Effector memory CD8-positive, alpha-beta T cell (primary cell): Measurements from ENCODE around the gene MRAP.

ENCODE experiments used
- ATAC-seq: fragments of 150-1000 bp; cut with Tn5 transposase; replicated peaks from 2 replicates; pipeline ENCODE4 v1.10.0; 2021; ENCODE audit warnings: mild to moderate bottlenecking, moderate library complexity
- DNase-seq, 3 experiments: peaks; one replicate each; pipeline ENCODE4 v3.0.0; 2021
- H3K27ac Mint-ChIP-seq, 2 donors: one replicate each; pipeline ENCODE4 v1.8.0; 2022; ENCODE audit warnings: mild to moderate bottlenecking in 2 of 2, mixed read lengths in 2 of 2, moderate library complexity in 2 of 2
- H3K27me3 Mint-ChIP-seq, 2 donors: one replicate each; pipeline ENCODE4 v1.8.0; 2022; ENCODE audit warnings: mixed read lengths in 2 of 2
- H3K36me3 Mint-ChIP-seq: one replicate; pipeline ENCODE4 v1.8.0; 2022; ENCODE audit warnings: mild to moderate bottlenecking, moderate library complexity, mixed read lengths; ENCODE audit not compliant: insufficient read depth
- H3K4me1 Mint-ChIP-seq, 2 donors: one replicate each; pipeline ENCODE4 v1.8.0; 2022; ENCODE audit warnings: low read depth in 2 of 2, mixed read lengths in 2 of 2
- H3K4me3 Mint-ChIP-seq, 2 donors: one replicate each; pipeline ENCODE4 v1.8.0; 2022; ENCODE audit warnings: mild to moderate bottlenecking in 2 of 2, mixed read lengths in 2 of 2, moderate library complexity in 2 of 2
- H3K9me3 Mint-ChIP-seq, 2 donors: one replicate each; pipeline ENCODE4 v1.8.0; 2022; ENCODE audit warnings: mixed read lengths in 2 of 2

The MRAP gene

DNA sequence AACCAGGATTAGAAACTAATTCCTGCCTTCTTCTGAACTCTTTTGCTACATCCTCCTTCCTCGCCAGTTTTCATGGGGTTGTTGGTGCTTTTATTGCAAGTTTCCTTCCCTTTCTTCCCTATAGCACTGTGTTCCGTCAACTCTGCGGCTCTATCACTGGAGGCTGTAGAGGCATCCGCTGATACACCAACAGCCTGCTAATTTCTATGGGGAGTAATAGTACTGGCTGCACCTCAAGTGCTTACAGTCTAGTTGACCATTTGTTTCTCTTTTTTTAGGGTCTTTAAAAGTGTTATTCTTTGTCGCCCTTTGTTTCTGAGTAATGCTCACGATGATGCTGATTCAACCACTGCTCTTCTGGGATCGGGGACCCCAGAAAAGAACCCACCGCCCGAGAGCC, 20.6 kb upstream of the MRAP start:
- no peak for ATAC-seq
- Mint-ChIP-seq H3K9me3 (no peaks in the 10 kb centered on the region), H3K4me3 (peak overlapping the region; percentile 99 to 100), H3K36me3 (peaks cover 37% of the 10 kb centered on the region), H3K4me1 (peaks cover 14 to 15% of the 10 kb centered on the region in 2 donors), H3K27ac (peak overlapping the region; percentile 93 to 98), H3K27me3 (no peaks in the 10 kb centered on the region)
- no peak for DNase-seq

DNA sequence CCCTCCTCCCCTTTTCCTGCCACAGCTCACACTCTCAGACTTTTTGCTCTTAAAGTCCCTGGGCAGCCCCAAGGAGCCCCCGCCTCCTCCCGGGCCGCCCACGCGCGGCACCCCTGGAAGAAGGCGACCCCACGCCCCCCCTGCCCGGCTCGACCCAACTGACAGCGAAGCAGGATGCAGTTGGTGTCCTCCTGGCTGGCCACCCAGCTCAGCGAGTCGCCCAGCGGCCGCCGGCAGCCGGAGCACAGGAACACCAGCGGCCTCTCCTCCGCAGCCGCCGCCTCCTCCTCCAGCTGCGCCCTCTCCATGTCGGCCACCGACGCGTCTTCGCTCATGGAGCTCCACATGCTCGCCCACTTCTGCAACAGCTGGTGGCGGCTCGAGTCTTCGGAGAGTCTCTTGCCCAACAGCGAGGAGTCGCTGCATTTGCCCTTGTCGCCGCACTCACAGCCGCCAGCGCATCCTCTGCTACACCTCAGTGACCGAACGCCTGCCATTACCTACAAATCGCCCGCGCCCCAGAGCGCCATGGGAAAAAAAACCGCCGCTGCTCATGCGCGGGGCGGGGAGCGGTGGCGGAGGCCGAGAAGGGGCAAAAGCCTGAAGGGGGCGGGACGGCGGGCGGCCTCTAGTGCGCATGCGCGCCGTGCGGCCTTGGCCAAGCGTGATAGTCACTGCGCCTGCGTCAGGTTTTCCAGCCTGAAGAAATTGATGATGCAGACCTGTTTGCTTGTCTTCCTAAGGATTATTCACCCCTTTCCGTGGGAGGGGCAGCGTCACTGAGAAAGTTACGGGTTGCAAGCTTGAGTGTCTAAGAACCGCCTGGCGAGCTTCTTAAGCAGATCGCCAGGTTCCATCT, 19.9 kb upstream of the MRAP start, which contains the start of gene MIS18A:
MIS18A (minus strand) TSS at position 532 of the 859 bp plus-strand sequence; CDS start at position 497, 35 bp downstream.
- DNase-seq (peak; percentile 96 to 97 (median 96)), ATAC-seq (peak; percentile 97)
- no peaks in the 10 kb centered on the region for H3K9me3 Mint-ChIP-seq
- peak within 1 kb of the TSS; percentile 93 to 98 for H3K27ac Mint-ChIP-seq
- peaks cover 14 to 15% of the 10 kb centered on the region in 2 donors for H3K4me1 Mint-ChIP-seq
- H3K27me3 Mint-ChIP-seq = no peaks in the 10 kb centered on the region
- peak within 1 kb of the TSS; percentile 99 to 100 for H3K4me3 Mint-ChIP-seq
- H3K36me3 Mint-ChIP-seq = peaks cover 37% of the 10 kb centered on the region

DNA sequence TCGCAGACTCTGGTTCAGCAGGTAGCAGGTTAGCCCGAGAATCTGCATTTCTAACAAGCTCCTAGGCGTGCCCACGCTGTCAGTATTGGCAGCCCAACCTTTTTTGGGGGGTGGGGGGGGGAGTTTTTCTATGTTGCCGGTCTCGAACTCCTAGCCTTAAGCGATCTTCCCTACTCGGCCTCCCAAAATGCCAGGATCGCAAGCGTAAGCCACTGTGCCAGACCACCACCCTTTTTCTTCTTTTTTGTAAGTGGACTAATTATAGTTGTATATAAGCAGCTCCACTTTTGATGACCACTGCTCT, 19.3 kb upstream of the MRAP start:
- Mint-ChIP-seq H3K36me3 (peaks cover 32% of the 10 kb centered on the region), H3K9me3 (no peaks in the 10 kb centered on the region), H3K27ac (peak overlapping the region; percentile 93 to 98), H3K4me3 (peak overlapping the region; percentile 99 to 100), H3K4me1 (peaks cover 14 to 15% of the 10 kb centered on the region in 2 donors), H3K27me3 (no peaks in the 10 kb centered on the region)
- DNase-seq (no peak), ATAC-seq (no peak)

DNA sequence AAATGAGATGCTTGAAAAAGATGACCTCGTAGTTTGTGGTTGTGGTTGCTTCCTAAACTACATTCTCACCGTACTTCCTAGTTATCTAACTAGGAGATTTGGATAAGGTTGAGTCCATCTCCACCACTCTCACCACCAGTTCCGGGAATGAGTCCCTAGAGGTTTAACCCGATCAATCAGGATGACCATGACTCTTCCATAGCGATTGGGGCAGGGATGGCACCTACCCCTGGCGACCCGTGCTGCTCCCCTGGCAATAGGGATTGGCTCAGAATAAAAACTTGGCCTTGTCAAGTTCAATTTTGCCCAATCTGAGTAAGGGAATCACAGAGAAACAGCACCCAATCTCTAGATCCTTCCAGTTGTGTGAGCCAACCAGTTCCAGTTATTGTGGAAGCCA, 17.1 kb upstream of the MRAP start:
- DNase-seq = no peak

DNA sequence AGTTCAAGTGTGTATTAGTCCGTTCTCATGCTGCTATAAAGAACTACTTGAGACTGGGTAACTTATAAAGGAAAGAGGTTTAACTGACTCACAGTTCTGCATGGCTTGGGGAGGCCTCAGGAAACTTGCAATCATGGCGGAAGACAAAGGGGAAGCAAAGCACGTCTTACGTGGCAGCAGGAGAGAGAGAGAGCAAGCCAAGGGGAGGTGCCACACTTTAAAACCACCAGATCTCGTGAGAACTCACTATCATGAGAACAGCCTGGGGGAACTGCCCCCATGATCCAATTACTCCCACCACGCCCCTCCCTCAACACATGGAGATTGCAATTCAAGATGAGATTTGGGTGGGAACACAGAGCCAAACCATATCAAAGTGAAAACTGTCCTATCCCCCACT, 15.7 kb upstream of the MRAP start:
- Mint-ChIP-seq H3K4me1 (peaks cover 13 to 14% of the 10 kb centered on the region in 2 donors), H3K27ac (no peak overlapping the region), H3K27me3 (no peaks in the 10 kb centered on the region), H3K4me3 (no peak overlapping the region), H3K36me3 (peaks cover 28% of the 10 kb centered on the region), H3K9me3 (no peaks in the 10 kb centered on the region)
- no peak for ATAC-seq
- no peak for DNase-seq

More for the DNA sequence above, 17.1 kb upstream of the MRAP start:
- Mint-ChIP-seq H3K36me3 (peaks cover 28% of the 10 kb centered on the region), H3K4me1 (peaks cover 14 to 15% of the 10 kb centered on the region in 2 donors), H3K27ac (no peak overlapping the region), H3K4me3 (no peak overlapping the region), H3K27me3 (no peaks in the 10 kb centered on the region), H3K9me3 (no peaks in the 10 kb centered on the region)
- ATAC-seq = no peak

DNA sequence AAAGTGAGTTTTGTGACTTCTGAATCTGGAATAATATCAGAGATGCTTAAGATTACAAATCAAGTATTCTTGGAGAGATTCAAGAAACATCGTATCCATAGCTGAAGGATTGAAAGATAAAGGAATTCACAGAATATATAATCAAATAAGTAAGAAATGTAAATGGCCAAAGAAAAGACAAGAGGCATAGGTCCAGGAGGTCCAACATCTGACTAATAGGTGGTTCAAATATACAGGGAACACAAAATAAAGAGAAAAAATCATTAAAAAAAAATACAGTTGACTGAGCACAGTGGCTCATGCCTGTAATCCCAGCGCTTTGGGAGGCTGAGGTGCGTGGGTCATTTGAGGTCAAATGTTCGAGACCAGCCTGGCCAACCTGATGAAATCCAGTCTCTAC, 13.2 kb upstream of the MRAP start:
- Mint-ChIP-seq H3K36me3 (peaks cover 10% of the 10 kb centered on the region), H3K4me3 (no peak overlapping the region), H3K4me1 (peaks cover 0 to 2% of the 10 kb centered on the region in 2 donors), H3K27ac (peak overlapping the region in 1 of 2 donors; percentile 60), H3K27me3 (no peaks in the 10 kb centered on the region), H3K9me3 (no peaks in the 10 kb centered on the region)
- ATAC-seq (no peak), DNase-seq (no peak)

DNA sequence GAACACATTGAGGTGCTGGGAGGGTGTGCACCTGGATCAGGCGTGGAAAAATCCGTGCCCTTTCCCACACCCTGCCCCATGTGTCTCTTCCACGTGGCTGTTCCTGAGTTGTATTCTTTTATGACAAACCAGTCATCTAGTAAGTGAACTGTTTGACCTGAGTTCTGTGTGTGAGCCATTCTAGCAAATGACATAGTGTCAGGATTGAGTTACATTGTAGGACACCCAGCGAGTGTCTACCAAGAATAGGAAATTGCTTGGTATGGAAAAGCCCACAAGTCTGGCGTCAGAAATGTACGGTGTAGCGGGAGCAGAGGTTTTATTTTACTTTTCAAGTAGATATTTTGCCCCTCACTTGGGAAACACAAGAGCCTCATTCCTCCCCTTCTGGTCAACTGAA, 1.2 kb upstream of the MRAP start:
- Mint-ChIP-seq H3K27ac (no peak overlapping the region), H3K27me3 (no peaks in the 10 kb centered on the region), H3K36me3 (peaks cover 2% of the 10 kb centered on the region), H3K9me3 (no peaks in the 10 kb centered on the region), H3K4me1 (no peaks in the 10 kb centered on the region), H3K4me3 (no peak overlapping the region)
- ATAC-seq (no peak), DNase-seq (no peak)

DNA sequence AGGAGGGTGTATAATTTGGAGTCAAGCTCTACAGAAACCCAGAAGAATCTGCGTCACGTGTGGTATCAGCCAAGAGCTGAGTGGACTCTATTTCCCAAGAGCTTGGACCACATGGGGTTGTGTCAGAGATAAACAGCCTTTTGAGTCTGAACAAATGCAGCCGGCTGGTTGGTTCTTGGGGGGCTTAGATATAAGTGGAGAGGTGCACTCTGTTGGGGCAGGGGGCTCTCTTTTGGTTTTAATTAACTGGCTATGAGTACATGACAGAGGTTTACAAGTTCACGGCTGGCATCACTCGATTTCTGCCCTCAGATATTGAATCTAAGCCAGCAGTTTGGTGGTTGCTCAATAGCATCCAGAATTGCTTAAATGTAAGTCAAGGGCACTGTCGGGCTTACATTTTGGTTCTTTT, 501 bp upstream of the MRAP start:
- H3K36me3 Mint-ChIP-seq = peaks cover 2% of the 10 kb centered on the region
- no peaks in the 10 kb centered on the region for H3K27me3 Mint-ChIP-seq
- no peaks in the 10 kb centered on the region for H3K9me3 Mint-ChIP-seq
- ATAC-seq (no peak), DNase-seq (no peak)
- no peak overlapping the region for H3K4me3 Mint-ChIP-seq
- H3K4me1 Mint-ChIP-seq = no peaks in the 10 kb centered on the region
- H3K27ac Mint-ChIP-seq = no peak overlapping the region

DNA sequence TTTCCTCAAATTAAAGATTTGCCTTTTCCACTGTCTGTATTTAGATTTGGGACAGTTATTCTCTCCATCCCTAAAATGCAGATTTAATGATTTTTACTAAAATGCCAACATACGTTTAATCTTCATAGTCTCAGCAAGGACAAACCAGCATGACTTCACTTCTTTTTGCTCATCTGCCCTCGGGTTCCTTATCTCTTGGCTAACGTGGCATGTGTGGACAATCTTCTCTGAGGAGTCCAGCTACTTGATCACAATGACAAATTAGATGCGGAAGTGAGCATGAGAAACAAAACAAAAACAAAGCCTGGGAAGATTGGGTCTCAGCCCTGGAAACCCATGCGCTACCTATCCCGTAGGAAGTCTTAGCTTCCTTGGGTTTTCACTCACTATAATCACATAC, 1.0 kb downstream of the MRAP start:
- H3K36me3 Mint-ChIP-seq = peaks cover 6% of the 10 kb centered on the region
- no peaks in the 10 kb centered on the region for H3K27me3 Mint-ChIP-seq
- H3K27ac Mint-ChIP-seq = no peak overlapping the region
- no peaks in the 10 kb centered on the region for H3K9me3 Mint-ChIP-seq
- no peak overlapping the region for H3K4me3 Mint-ChIP-seq
- H3K4me1 Mint-ChIP-seq = no peaks in the 10 kb centered on the region
- ATAC-seq = no peak
- DNase-seq = no peak

DNA sequence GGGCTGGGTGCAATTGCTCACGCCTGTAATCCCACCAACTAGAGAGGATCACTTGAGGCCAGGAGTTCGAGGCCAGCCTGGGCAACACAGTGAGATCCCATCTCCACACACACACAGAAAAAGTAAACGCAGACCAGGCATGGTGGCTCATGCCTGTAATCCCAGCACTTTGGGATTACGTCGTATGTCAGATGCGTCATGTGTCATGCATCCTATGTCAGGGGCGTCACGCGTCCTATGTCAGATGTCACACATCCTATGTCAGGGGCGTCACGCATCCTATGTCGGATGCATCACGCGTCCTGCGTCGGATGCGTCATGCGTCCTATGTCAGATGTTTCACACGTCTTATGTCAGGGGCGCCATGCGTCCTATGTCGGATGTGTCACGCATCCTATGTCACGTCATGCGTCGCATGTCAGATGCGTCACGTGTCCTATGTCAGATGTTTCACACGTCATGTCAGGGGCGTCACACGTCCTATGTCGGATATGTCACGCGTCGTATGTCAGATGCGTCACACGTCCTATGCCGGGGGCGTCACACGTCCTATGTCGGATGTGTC, 1.5 kb downstream of the MRAP start:
- no peak overlapping the region for H3K27ac Mint-ChIP-seq
- H3K4me1 Mint-ChIP-seq = no peaks in the 10 kb centered on the region
- peaks cover 6% of the 10 kb centered on the region for H3K36me3 Mint-ChIP-seq
- no peaks in the 10 kb centered on the region for H3K27me3 Mint-ChIP-seq
- DNase-seq (no peak), ATAC-seq (no peak)
- no peaks in the 10 kb centered on the region for H3K9me3 Mint-ChIP-seq
- H3K4me3 Mint-ChIP-seq = no peak overlapping the region

DNA sequence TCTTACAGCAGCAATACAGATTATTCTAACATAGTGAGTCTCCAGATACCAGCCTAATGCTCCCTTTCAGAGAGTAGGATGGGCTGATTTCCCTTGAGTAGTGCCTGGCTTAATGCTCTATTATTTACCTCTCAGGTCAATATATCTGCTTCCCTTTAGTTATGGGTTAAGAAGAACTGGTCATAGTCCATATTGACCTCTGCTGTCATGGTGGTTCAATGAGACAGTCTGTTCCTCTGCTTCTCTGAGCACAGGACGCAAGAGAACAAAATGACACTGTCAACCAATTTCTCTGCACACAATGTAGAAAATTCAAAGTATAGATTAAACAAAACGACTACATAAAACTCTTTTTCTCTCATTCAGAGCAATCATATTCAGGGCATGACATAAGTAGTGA, 2.9 kb downstream of the MRAP start:
- peaks cover 0 to 2% of the 10 kb centered on the region in 2 donors for H3K4me1 Mint-ChIP-seq
- no peak overlapping the region for H3K4me3 Mint-ChIP-seq
- H3K9me3 Mint-ChIP-seq = no peaks in the 10 kb centered on the region
- H3K27ac Mint-ChIP-seq = no peak overlapping the region
- no peak for DNase-seq
- H3K27me3 Mint-ChIP-seq = no peaks in the 10 kb centered on the region
- H3K36me3 Mint-ChIP-seq = peaks cover 3% of the 10 kb centered on the region
- ATAC-seq = no peak

DNA sequence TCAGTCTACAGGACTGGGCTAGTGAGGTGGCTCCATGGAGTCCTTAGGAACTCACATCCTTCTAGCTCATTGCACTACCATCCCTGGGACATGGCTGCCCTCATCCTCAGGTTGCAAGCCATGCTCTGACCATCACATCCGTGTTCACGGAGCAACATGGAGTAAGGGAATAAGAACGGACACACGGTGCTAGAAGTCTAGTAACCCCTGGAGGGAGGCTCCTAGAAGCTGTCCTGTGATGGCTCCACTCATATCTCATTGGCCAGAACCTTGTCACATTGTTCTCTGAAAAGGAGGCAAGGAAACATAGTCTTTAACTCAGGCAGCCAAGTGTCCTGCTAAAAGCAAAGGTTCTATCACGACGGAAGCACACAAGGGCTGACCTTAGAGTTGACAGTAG, 3.9 kb downstream of the MRAP start:
- H3K27ac Mint-ChIP-seq = no peak overlapping the region
- DNase-seq = no peak
- H3K4me1 Mint-ChIP-seq = peaks cover 0 to 3% of the 10 kb centered on the region in 2 donors
- H3K36me3 Mint-ChIP-seq = peaks cover 6% of the 10 kb centered on the region
- ATAC-seq = no peak
- no peak overlapping the region for H3K4me3 Mint-ChIP-seq
- H3K9me3 Mint-ChIP-seq = no peaks in the 10 kb centered on the region
- H3K27me3 Mint-ChIP-seq = no peaks in the 10 kb centered on the region

DNA sequence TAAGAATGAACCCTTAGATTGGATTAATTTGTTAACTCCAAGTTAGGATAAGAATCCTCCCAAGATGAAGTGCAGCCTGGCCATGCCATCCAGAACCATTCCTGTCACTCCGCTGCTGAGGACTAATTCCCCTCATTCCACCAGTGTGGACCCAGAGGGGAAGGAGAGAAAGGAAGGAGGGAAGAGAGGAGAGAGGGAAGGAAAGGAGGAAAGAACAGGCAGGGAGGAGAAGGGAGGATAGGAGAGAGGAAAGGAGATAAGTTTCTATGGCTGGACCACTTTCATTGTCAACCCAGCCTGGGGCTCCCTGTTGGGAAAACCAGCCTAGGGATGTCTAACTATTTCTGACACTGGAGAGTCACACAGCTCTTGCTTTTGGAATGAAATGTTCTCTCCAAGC, 4.7 kb downstream of the MRAP start:
- no peak overlapping the region for H3K4me3 Mint-ChIP-seq
- DNase-seq (no peak), ATAC-seq (no peak)
- H3K27ac Mint-ChIP-seq = no peak overlapping the region
- no peaks in the 10 kb centered on the region for H3K27me3 Mint-ChIP-seq
- no peaks in the 10 kb centered on the region for H3K9me3 Mint-ChIP-seq
- H3K4me1 Mint-ChIP-seq = peaks cover 0 to 3% of the 10 kb centered on the region in 2 donors
- H3K36me3 Mint-ChIP-seq = peaks cover 6% of the 10 kb centered on the region

DNA sequence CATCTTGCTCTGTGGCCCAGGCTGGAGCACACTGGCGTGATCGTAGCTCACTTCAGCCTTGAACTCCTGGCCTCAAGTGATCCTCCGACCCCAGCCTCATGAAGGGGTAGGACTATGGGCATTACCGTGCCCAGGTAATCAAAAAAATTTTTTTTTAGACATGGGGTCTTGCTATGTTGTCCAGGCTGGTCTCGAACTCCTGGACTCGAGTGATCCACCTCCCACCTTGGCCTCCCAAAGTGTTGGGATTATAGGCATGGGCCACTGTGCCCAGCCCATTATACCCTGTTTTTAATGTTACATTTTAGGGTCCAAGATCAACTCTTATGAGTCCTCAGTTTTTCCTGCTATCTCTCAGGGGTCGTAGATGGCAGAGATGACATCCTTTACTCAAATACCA, 6.3 kb downstream of the MRAP start:
- Mint-ChIP-seq H3K4me3 (no peak overlapping the region), H3K36me3 (peaks cover 6% of the 10 kb centered on the region), H3K9me3 (no peaks in the 10 kb centered on the region), H3K27me3 (no peaks in the 10 kb centered on the region), H3K4me1 (peaks cover 0 to 3% of the 10 kb centered on the region in 2 donors), H3K27ac (no peak overlapping the region)
- DNase-seq (no peak), ATAC-seq (no peak)
